AG04449 (cell line): ENCODE data around the gene DDX10.
"Not testable (repeated sequence)": the region's sequence is repeated elsewhere in the genome, so short reads cannot be mapped to it uniquely, and the experiment has no call there.

Experiments
- CTCF ChIA-PET: fragments of 350-600 bp; formaldehyde crosslinking; extraction: SDS; loops from one replicate; lab custom pipeline; 2021; ENCODE audit warnings: antibody characterized with exemption; lab: Yijun Ruan, JAX
- POLR2A ChIA-PET: fragments of 400-600, 350-600 bp; formaldehyde crosslinking; extraction: SDS; loops from one replicate; lab custom pipeline; 2020; ENCODE audit warnings: antibody characterized with exemption, inconsistent platforms; lab: Yijun Ruan, JAX
- DNase-seq: peaks from one replicate; pipeline ENCODE4 v3.0.0-alpha.2; 2010; ENCODE audit warnings: low read depth, low spot score
- H3K4me3 ChIP-seq: 2 replicates; pipeline ENCODE4 v1.5.1; 2011; ENCODE audit warnings: low read depth, mild to moderate bottlenecking, control low read depth, low read length
- CTCF ChIP-seq: IDR thresholded peaks from one replicate; pipeline ENCODE4 v1.5.1; 2011; ENCODE audit warnings: mild to moderate bottlenecking, moderate library complexity, low read length, control low read depth, inconsistent platforms; ENCODE audit not compliant: insufficient read depth; ENCODE audit errors: missing control alignments

DDX10 gene

GRCh38 chr11:108636222-108636621, 28.6 kb upstream of the DDX10 start:
- no peak for TF ChIP-seq CTCF
- POLR2A ChIA-PET, result no interaction called here
- no peak for DNase-seq
- CTCF ChIA-PET, result interaction anchor here (2.4 kb wide), 1 partner anchor 11 kb away, joined by 8 read pairs; no protein-coding TSS in a partner anchor
- H3K4me3 ChIP-seq, result no peak overlapping the region

GRCh38 chr11:108639146-108639545, 25.7 kb upstream of the DDX10 start:
- ChIA-PET CTCF (interaction anchor here (1.1 kb wide), 2 partner anchors 8 to 11 kb away, joined by 3 to 4 read pairs; no protein-coding TSS in a partner anchor), POLR2A (no interaction called here)
- TF ChIP-seq CTCF, result no peak
- no peak for DNase-seq
- no peak overlapping the region for H3K4me3 ChIP-seq

GRCh38 chr11:108641752-108642151, 23.1 kb upstream of the DDX10 start:
- DNase-seq, H3K4me3 ChIP-seq, POLR2A ChIA-PET: not testable (repeated sequence)
- CTCF ChIA-PET, result interaction anchor here (1.6 kb wide), 1 partner anchor 12 kb away, joined by 5 read pairs; no protein-coding TSS in a partner anchor

- ChIA-PET POLR2A (no interaction called here), CTCF (interaction anchor here (0.6 to 7.9 kb wide), 2 partner anchors 526 to 635 kb away, joined by 3 to 83 read pairs; partner anchors contain the start of gene CUL5)
- H3K4me3 ChIP-seq, result no peak overlapping the region
- TF ChIP-seq CTCF, result no peak
- no peak for DNase-seq
Measured at GRCh38 chr11:108643974-108644373, 20.9 kb upstream of the DDX10 start.

GRCh38 chr11:108645970-108646369, 18.9 kb upstream of the DDX10 start:
- no peak for TF ChIP-seq CTCF
- ChIA-PET POLR2A (no interaction called here), CTCF (interaction anchor here (1.0 to 7.9 kb wide), 8 partner anchors 8 to 639 kb away, joined by 3 to 83 read pairs (median 5); partner anchors contain the start of genes ATM and CUL5)
- no peak for DNase-seq
- no peak overlapping the region for H3K4me3 ChIP-seq

- CTCF ChIA-PET, result interaction anchor here (0.6 to 7.9 kb wide), 10 partner anchors 8 to 640 kb away, joined by 3 to 83 read pairs (median 4); partner anchors contain the start of gene ATM
- no peak overlapping the region for H3K4me3 ChIP-seq
- DNase-seq, result no peak
- POLR2A ChIA-PET, result no interaction called here
- no peak for TF ChIP-seq CTCF
Measured at GRCh38 chr11:108647387-108647700, 17.5 kb upstream of the DDX10 start.
